ENCODE data around the gene MAPRE3.

MAPRE3 gene

DNA sequence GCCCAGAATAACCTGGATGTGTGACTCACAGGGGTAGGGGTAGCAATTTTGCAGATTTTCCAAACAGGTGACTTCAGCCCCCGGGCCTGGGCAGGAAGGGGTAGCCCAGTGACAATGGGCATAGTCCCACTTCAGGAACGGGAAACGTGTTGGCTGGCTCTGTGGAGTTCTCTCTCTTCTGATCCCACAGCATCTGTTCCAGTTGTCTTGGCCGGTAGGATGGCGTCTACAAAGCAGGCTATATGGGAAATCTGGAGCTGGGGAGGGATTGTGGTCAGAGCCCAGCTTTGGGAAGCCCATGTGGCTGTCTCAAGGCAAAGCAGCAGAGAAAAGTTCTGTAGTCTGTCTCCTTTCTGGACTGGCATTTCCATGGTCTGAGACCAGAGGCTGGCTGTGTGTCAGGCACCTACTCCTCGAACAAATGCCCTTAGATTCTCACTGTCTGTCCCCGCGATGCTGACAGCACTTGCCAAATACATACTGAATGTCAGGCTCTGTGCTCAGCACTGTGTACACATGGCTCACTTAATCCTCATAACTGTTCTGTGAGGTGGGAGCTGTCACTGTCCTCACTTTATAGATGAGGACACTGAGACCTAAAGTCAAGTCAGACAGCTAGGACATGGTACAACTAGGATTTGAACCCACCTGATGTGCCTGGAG lies 44.5 kb downstream of the MAPRE3 start:
- no peak for DNase-seq (ENCODE audit: low spot score)

DNA sequence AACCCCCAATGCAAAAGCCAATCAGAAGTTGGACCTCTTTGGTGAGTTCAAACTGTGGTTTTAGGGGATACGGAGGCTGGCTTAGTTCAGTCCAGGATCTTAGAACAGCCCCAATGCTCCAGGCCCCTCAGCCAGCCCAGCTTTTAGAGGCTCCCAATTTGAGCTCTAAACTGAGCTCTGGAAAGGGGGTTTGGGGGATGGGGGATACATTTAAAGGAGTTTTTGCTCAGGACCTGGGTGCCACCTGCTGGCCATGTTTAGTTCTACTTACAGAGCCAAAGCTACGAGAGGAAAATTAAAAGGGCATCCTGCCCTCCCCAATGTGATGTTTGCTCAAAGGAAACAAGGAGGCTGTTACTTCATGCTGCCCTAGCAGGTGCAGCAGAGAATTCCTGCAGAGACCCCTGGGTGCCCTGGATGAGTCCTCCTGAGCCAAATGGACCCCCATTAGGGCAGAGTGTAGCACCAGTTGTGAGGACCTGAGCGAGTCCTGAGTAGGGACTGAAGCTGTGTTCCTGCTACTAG lies 46.4 kb downstream of the MAPRE3 start:
- DNase-seq (ENCODE audit: low spot score): peak; percentile 74

DNA sequence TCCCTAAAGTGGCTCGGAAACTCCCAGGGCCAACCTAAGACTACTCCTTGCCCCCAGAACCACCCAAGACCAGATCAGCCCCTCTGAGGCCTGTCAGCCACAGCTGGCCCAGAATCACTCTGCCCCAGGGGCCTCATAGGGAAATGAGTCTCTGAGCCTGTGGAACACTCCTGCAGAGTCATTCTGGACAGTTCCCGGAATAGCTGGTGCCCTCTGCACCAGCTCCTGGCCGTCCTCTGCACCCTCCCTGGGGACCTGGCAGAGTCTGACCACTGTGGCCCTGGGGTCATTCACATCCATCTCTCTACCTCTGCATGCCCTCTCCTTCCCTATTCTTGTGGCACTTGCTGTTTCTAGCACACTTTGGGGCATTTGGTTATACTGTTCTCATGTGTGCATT lies 47.7 kb downstream of the MAPRE3 start:
- no peak for DNase-seq (ENCODE audit: low spot score)

DNA sequence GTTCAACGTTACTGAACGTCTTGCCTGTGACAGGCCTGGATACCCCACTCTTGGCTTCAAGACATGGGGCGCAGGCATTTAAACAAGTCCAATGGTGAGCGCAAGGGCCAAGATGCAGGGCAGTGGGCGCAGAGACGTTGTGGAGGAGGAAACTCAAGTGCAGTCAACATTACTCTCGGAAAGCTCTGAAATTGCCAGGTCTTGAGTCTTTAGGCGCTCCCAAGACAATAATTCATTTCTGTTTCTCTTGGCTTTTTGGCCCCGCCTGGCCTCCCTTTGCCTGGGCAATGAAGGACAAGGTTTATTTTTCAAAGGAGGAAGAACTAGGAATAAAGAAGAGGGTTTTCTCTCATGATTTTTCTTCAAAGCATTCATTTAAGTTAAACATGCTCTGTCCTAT lies 49.0 kb downstream of the MAPRE3 start:
- no peak for DNase-seq (ENCODE audit: low spot score)

DNA sequence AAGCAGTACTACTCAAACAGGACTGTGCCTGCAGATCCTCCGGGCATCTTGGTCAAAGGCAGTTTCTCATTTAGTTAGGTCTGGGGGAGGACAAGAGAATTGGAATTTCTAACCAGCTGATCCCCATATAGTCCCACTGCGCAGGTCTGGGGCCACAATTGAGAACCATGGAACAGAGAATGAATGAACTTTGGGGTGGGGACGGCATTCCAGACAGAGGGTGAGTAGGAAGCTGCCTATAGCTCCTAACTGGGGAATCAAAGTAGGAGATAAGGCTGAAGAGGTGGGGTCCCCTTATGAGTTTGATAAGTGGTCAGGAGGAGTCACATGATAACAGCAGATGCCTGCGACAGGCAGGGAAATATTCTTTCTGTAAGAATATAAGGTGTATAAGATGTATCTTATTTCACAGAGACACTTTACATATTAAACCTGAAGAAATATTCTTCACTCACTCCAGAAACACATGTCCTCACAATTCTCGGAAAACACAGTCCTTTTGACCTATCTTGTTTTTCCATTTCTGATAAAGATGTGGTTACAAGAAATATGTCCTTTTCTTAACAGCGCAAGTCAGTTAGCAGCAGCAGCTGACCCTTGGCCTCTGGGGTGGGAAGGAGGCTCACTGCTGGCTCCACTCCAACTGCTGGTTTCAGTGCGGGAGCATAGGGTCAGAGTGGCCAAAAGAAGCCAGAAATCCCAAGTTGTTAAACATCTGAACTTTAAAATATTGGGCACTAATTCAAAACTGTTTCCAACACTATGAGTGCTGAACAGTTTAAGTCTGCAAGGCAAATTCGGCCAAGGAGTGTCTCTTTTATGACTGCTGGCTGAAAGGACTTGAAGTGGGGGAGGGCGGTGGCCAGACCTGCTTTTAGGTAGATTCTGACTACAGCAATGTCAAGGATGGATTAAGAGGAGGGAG lies 49.8 kb downstream of the MAPRE3 start:
- DNase-seq (ENCODE audit: low spot score): no peak

DNA sequence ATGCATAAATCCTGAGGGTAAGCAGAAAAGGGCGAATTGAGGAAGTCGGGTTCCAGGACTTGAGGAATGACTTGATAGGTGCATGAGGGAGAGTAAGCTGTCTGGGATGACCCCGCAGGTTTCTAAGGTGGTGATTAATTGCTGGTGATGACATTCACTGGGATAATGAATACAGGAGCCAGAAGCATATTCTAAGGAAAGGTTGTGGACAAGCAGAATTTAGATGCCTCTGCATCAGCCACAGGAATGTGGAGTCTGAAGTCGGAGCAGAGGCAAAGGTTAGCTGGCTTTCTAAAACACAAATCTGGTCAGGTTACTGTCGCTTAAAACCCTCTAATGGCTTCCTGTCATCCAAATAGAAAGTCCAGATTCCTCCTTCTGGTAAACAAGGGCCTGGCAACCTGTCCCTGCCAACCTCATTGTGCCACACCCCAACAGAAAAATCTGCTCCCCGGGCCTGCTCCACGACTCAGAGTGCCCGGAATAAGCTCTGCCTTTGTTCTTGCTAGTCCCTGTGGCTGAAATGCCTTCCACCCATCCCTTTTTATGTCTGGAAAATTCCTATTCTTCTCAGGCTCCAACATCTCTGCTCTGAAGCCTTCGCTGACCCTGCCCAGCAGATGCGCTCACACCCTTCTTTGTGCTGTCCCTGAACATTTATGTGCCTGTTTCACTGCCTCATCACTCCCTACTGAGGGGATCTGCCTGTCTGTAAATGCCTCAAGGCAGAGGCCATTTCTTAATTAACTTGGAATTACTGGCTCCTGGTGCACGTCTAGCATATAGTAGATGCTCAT lies 51.0 kb downstream of the MAPRE3 start:
- DNase-seq (ENCODE audit: low spot score): no peak

DNA sequence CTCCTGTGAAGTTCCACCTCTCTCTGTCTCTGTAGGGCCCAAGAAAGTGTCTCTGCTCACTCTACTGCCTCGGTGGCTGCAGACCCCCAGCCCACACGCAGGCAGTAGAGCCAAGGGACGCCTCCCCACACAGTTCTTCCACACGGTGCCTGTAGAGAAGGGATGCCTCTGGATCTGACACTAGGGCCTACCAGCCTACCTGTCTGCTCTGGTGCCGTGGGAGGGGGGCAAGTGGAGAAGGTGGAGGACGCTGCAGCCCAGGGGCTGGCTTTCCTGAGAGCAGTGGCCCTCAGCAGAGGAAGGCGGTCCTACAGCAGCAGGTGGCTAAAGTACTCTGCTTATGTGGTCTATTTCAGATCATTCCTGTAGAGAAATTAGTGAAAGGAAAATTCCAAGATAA lies 53.3 kb downstream of the MAPRE3 start:
- no peak for DNase-seq (ENCODE audit: low spot score)

DNA sequence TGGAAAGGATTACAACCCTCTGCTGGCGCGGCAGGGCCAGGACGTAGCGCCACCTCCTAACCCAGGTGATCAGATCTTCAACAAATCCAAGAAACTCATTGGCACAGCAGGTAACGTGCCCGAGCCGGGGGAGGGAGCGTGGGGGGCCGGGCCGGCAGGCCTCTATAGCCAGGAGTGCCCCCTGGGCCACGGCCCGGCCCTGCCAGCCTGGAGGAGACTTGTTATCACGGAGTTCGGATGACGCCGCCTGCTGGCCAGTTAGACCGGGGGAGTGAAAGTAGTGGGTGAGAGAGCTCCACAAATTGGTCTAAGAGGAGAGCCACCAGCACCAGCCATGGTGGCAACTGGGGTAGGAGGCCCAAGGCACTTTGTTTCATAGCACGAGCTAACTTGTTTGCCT lies 53.8 kb downstream of the MAPRE3 start:
- DNase-seq (ENCODE audit: low spot score): no peak

DNA sequence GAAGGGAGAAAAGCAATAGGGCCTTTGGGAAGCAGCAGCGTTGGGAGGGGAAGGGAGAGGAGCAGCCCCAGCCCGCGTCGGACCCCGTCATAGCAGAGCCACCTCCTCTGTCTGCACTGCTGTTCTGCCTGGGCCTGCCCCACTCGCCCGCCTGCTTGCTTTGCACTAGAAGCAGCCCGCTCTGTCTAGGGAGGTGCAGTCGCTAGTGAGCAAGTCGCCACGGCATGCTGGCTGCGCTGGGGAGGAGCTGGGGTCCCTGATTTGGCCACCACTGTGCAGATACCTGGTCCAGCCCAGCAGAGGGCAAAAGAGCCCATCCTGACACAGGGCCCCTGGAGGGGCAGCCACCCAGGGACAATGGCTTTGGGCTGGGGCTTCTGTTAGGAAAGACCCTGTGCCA lies 54.4 kb downstream of the MAPRE3 start:
- no peak for DNase-seq (ENCODE audit: low spot score)

DNA sequence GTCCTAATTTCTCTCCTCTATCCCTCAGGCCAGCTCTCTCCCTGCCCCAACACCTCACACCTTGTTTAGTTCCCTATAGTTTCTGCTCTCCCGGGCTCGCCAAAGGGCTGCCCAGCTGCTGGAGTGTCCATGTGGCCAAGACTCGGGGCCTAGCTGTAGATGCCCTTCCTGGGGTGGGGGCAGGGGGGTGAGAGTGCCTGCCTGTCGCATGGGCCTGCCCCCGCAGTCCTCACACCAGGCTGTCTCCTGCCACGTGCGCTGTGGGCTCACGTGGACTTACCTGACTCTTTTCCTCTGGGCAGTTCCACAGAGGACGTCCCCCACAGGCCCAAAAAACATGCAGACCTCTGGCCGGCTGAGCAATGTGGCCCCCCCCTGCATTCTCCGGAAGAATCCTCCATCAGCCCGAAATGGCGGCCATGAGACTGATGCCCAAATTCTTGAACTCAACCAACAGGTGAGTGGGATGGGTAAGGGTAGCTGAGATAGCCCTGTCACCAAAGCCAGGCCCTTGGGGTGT lies 54.9 kb downstream of the MAPRE3 start:
- no peak for DNase-seq (ENCODE audit: low spot score)

DNA sequence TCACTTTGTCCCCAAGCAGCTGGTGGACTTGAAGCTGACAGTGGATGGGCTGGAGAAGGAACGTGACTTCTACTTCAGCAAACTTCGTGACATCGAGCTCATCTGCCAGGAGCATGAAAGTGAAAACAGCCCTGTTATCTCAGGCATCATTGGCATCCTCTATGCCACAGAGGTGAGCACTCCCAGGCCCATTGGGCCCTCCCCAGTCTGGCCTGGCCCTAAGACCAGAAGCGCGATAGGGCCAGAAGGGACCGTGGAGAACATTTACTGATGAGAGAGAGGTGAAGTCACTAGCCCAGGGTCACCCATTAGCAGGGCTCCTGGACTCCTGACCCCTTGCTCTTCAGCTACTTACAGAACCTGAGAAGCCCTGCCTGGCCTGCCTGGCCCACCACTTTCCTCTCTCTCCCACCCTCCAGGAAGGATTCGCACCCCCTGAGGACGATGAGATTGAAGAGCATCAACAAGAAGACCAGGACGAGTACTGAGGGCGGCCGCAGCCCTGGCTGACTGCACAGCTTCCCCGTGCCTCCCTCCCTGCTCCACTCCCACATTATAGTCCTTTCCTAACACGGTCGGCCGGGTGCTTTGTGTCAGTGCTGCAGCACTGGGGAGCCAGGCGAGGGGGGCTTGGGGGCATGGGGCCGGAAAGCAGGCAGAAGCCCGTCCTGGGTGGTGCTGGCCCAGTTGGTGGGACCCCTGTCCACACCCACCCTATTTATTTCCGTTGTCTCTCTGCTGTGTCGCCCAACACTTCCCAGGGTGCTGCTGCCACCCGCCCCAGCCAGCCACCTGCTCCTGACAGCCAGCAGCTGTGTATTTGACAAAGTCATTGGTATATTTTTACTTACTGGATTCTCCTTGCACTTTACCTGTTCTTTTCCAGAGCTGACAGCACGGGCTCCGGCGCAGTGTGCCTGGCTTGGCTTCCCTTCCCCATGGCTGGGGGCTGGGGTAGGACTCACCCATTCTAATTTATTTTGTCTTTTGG lies 55.7 kb downstream of the MAPRE3 start:
- DNase-seq (ENCODE audit: low spot score): no peak

DNA sequence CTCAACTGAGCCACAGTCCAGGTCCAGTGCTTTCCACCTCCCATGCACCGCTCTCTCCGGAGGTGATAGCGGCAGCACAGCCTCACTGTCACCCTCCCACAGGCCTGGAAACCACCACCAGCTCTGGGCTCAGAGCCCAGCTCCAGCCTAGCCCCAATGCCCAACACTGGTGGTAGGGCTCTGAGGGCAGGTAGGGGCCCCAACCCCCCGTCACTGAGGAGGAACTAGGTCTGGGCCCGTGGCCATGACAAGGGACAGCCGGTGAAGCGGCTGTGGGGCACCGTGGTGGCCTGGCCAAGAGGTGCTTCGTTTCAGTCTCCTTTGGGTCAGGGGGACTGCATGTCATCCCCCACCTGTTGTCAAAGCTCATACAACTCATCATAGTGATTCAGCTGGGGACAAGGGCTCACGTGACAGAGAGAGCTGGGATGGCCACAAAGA lies 56.8 kb downstream of the MAPRE3 start:
- no peak for DNase-seq (ENCODE audit: low spot score)

DNA sequence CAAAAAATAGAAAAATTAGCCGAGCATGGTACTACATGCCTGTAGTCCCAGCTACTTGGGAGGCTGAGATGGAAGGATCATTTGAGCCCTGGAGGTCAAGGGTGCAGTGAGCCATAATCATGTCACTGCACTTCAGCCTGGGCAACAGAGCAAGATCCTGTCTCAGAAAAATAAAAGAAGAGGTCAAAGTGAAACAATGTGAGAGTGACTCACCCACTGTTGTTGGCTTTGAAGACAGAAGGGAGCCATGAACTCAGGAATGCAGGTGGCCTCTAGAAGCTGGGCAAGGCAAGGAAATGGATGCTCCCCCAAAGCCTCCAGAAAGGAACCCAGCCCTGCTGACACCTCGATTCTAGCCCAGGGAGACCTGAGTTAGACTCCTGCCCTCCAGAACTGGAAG lies 58.6 kb downstream of the MAPRE3 start:
- DNase-seq (ENCODE audit: low spot score): no peak

DNA sequence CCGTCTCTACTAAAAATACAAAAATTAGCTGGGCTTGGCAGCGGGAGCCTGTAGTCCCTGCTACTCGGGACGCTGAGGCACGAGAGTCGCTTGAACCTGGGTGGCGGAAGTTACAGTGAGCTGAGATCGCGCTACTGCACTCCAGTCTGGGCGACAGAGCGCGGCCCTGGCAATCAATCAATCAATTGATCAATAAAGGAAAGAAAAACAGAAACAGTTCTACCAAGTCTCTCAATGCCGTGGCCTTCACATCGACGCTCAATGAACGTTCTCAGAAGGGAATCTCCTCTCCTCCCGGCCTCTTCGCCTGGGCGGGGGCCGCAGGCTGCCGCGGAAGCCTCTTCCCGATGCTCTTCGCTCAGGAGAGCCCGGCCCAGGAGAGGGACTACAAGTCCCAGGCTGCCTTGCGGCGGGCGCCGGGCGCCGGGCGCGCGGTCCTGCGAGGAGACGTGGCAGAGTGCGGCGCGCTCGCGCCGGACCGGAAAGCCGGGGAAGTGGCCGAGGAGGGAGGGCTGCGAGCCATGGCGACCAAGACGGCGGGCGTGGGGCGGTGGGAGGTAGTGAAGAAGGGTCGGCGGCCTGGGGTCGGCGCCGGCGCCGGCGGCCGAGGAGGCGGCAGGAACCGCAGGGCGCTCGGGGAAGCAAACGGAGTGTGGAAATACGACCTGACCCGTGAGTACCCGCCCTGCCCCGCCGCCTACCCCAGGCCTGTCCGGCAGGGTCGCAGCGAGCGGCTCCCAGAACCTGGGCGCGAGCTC lies 62.2 kb downstream of the MAPRE3 start, which contains the start of gene TMEM214:
TSS of gene TMEM214 (plus strand) at position 471 of the 758 bp plus-strand sequence. CDS start at position 522, 51 bp downstream.
- DNase-seq (ENCODE audit: low spot score): peak; percentile 81

DNA sequence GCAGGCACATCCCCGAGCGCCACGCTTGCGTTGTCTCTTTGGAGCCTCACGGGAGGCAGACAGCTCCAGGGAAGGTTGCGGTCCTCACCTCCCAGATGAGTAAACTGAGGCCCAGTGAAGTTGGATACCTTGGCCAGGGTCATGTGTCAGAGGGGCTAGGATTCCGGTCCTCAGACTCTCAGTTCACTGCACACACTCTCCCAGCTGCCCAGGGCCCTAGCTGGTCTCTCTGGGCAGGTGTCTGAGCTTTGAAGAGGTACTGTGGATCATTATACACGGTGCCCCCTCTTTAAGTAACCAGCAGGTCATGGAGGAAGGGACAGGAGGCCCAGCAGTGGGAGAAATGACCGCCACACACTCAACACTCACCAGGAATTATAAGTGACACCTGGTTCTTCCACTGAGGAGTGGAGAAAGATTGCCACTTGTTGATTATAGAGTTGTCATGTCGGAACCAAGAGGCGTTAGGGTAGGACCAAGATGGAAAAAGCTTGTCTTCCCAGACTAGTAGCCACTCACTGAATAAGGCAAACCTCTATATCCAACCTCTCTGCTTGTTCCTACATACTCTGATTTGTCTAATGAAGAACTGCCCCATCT lies 62.9 kb downstream of the MAPRE3 start:
- no peak for DNase-seq (ENCODE audit: low spot score)

DNA sequence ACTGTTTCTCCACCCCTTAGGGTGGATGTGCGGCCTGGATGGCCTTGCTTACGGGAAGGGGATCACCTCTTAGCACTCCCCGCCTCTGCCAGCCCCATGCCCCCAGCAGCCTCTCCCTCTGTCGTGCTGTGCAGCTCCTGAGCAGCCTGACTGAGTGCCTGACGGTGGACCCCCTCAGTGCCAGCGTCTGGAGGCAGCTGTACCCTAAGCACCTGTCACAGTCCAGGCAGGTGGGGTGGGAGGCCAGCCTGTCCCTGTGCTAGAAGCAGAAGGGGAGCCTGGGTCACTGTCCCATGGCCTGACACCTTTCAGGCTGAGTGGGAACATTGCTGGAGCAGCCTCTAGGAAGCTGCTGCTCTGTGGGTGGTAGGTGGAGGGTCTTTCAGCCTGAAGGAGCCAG lies 67.6 kb downstream of the MAPRE3 start:
- DNase-seq (ENCODE audit: low spot score): no peak

DNA sequence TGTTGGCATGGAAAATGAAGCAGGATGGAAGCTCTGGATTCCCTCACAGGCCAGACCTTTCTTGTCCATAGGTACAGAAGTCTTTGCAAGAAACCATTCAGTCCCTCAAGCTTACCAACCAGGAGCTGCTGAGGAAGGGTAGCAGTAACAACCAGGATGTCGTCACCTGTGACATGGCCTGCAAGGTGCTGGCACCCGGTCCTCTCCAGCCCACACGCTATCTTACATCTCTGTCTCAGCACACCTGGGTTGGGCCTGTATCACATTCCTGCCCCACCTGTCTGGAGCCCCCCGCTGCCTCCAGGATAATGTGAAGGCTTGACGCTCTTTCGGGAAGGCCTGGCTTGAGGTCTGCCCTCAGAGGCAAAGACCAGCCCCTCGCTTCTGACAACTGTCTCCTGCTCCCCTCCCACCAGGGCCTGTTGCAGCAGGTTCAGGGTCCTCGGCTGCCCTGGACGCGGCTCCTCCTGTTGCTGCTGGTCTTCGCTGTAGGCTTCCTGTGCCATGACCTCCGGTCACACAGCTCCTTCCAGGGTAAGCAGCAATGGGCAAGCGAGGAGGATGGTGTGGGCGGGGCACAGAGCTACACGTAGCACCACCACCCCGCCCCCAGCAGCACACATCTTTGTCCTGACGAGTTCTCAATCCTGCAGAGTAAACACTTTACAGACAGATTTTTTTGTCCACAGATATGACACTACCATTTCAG lies 68.3 kb downstream of the MAPRE3 start:
- no peak for DNase-seq (ENCODE audit: low spot score)

DNA sequence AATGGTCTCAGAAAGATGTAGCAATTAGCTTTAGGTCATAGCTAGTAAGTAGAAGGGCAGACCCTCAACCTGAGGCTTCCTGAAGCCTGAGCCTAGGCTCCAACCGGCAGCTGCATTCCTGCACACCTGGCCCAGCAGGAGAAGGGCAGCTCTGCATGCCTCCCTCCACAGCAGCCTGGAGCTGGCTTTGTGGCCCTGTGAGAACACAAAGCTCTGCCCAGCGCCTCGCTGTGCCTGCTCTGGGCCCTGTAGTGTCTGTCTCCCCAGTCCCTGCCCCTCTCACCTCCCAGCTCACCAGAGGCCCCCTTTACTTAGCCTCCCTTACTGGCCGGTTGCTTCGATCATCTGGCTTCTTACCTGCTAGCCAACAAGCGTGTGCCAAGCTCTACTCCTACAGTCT lies 69.0 kb downstream of the MAPRE3 start:
- no peak for DNase-seq (ENCODE audit: low spot score)

DNA sequence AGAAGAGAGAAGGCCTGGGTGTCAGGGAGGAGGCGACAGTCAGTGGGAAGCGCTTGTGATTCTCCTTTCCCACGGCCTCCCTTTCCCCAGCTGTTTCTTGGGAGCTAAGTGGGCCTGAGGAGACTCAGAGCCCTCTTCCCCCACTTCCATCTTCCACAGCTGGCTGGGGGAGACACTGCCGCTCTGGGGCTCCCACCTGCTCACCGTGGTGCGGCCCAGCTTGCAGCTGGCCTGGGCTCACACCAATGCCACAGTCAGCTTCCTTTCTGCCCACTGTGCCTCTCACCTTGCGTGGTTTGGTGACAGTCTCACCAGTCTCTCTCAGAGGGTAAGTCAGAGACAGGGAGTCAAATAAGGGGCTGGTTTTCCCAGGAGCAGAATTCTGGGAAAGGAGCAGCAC lies 69.4 kb downstream of the MAPRE3 start:
- no peak for DNase-seq (ENCODE audit: low spot score)
